HG03159 (cell line): ENCODE results near the gene C19orf38.
"Not testable (repeated sequence)": the region's sequence is repeated elsewhere in the genome, so short reads cannot be mapped to it uniquely, and the experiment has no call there.

Experiments
- ATAC-seq: cut with Tn5 transposase; IDR thresholded peaks from one replicate; pipeline ENCODE4 v1.9.1; 2021; ENCODE audit warnings: mild to moderate bottlenecking, moderate library complexity; ENCODE audit not compliant: unreplicated experiment

Gene C19orf38

DNA sequence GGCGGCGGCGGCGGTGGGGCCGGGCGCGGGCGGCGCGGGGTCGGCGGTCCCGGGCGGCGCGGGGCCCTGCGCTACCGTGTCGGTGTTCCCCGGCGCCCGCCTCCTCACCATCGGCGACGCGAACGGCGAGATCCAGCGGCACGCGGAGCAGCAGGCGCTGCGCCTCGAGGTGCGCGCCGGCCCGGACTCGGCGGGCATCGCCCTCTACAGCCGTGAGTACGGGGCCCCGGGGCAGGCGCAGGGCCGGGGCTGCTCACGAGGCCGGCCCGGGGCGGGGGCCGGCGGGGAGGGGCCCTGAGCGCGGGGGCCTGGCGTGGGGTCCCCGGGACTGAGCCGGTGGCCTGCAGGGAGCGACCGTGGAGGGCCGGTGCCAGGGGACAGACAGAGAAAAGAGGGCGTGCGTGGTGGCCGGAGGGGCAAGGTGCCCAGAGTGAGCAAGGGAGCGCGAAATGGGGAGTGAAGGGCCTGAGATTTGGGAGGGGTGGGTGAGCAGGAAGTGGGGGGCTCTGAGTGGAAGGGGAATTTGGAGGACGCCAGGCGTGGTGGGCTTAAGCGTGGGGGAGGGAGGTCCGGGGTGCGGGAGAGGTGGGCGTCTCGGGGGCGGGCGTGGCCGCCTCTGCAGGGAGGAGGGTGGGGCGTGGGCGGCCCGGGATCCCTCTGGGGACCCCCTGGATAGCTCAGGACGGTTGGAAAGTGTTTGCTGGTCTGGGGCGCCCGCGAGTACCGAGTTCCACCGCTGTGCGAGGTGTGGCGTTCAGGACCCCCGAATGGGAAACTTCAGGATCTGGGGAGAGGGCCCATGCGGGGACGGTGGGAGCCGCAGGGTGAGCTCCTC, 23.7 kb downstream of the C19orf38 start:
- peak; percentile 2 for ATAC-seq

DNA sequence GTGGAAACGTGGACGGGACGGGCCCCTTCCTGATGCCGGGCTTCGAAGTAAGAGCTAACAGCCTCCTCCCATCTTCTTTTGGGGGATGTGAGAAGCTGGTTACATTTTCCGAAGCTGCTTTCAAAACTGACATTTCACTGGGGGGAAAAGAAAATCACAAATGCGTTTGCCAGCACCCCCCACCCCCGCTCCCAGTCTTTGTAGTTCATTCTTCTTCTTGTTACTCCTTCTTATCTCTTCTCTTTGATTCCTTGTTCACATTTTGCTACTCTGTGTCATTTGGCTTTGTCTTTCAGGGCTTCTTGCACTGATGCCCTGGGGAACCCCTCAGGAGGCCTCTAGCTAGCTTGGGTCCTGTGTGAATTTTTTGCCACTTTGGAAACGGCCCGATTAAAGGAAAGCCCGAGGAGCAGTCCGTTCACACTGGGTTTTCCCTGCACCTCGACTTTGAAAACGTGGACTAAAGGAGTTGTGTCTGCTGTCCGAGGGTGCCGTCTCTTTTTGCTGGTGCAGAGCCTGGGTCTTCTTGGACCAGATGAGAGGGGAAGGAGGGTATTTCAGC, 24.4 kb downstream of the C19orf38 start:
- ATAC-seq: no peak

DNA sequence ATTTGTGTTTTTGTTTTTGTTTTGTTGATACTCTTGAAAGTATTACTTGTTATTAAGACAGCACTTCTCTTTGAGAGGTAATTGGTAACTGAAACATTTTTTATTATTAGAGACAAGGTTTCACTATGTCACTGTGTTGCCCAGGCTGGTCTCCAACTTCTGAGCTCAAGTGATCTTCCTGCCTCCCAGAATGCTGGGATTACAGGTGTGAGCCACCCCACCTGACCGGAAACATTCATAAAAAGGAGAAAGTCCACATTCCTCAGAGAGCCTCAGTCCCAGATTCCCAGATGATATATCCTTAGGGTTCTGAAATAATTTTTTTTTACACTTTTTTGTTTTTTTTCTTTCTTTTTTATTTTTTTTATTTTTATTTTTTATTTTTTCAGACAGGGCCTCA, 25.8 kb downstream of the C19orf38 start:
- ATAC-seq: no peak

- ATAC-seq: peak; percentile 46
These were observed 28.4 kb downstream of the C19orf38 start for GRCh38 chr19:10876459-10877240.

DNA sequence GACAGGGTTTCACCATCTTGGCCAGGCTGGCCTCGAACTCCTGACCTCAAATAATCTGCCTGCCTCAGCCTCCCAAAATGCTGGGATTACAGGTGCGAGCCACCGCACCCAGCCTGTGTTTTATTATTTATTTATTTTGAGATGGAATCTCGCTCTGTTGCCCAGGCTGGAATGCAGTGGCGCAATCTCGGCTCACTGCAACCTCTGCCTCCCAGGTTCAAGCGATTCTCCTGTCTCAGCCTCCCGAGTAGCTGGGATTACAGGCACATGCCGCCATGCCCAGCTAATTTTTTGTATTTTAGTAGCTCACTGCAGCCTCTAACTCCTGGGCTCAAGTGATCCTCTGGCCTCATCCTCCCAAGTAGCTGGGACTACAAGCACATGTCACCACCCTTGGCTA, 29.4 kb downstream of the C19orf38 start:
- ATAC-seq: not testable (repeated sequence)

- ATAC-seq: no peak
These were observed 30.0 kb downstream of the C19orf38 start for GRCh38 chr19:10878253-10878652.

DNA sequence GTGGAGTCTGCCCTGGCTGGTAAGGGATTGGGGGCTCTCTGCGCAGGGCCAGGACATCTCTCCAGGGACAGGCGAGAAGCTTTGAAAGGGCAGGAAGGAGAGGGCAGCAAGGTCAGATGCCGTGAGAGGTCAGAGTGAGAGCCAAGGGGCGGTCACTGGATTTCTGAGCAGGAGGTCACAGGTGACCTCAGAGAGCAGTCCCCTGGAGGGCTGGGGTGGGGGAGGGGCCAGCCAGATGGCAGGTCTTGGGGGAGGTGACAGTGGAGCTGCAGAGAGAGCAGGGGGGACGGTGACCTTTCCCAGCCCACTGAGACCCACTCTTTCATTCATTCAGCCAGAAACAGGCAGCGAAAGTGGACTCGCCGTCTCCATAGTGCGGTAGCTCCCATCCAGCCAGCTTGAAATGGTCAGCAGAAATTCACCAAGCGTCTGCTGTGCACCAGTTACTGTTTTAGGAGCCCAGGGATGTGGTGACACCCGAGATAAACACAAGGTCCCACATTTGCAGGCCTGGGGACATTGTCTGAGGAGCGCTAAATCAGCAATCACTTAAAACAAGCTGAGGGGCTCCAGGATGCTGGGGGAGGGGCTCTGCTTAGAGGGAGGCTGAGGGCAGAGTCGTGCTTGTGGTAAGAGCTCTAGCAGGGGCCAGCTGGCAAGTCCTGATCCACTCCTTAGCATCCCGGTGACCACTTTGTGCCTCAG, 33.3 kb downstream of the C19orf38 start:
- no peak for ATAC-seq

DNA sequence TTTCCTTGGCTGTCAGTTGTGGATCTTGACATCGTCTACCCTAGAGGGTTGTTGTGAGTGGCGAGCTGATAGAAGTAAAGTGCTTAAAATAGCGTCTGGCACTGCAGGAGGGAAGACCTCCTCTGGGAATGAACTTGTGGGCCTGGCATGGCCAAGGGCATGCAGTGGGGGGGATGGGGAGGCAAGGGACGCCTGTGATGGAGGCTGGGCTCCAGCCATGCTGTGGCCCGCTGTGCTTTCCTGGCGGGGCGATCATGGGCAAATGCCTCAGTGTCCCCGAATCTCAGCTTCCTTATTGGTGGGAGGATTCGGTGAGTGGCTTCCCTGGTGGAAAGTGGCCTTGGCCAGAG, 33.9 kb downstream of the C19orf38 start:
- ATAC-seq: no peak

DNA sequence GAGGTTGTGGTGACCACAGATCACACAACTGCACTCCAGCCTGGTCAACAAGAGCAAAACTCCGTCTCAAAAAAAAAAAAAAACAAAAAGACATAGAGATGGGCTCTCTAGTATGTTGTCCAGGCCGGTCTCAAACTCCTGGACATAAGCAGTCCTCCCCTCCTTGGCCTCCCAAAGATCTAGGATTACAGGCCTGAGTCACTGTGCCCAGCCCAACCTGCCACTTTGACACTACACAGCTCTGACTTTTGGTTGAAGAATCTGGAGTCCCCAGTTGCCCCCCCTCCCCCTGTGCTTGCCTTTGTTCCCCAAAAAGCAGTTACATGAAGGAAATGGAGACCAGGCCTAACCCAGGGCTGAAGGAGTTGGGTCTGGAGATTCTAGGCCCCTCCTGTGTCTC, 36.1 kb downstream of the C19orf38 start:
- ATAC-seq: no peak

- ATAC-seq: no peak
These were observed 37.3 kb downstream of the C19orf38 start for GRCh38 chr19:10885201-10886169.

DNA sequence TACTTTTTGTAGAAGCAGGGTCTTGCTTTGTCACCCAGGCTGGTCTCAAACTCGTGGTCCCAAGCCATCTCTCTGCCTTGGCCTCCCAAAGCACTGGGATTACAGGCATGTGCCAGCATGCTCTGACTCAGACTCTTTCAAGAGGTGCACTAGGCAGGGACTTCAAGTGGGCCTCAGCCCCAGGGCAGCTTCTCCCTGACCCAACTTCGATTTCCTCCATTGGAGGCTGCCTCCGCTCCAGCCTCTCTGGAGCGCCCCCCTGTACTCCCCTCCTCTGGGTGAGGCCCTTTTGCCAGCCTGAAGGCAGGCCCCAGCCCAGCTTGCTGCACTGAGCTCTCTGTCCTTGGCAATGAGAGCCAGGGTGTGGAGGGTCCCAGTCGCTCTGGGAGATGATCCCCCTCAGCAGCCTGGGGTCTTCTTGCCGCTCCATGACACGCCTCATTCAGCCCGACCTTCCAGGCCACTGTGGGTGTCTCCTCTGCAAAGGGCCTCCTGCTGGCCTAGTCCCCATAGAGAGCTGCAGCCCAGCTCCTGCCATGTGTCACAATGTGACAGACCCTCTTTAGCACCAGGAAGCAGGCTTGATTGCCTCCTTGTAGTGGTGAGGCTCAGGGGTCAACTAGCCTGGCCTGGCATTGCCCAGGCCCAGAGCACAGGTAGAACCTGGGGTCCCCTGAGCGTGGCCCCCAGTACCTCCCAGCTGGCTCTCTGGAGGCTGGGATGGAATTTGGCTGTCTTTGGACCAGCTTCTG, 39.6 kb downstream of the C19orf38 start:
- no peak for ATAC-seq

GRCh38 chr19:10888421-10888866, 40.2 kb downstream of the C19orf38 start:
- no peak for ATAC-seq

DNA sequence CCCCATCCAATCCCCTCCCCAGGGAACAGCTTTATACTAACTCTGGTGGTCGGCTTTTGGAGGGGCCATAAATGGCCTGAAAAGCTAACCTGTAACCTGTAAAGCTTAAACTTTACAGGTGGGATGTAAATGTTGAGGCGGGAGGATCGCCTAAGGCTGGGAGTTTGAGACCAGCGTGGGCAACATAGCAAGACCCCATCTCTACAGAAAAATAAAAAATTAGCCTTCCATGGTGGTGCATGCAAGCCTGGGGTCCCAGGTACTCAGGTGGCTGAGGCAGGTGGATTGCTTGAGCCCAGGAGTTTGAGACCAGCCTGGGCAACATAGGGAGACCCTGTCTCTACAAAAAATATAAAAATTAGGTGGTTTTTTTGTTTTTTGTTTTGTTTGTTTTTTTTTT, 41.7 kb downstream of the C19orf38 start:
- no peak for ATAC-seq

DNA sequence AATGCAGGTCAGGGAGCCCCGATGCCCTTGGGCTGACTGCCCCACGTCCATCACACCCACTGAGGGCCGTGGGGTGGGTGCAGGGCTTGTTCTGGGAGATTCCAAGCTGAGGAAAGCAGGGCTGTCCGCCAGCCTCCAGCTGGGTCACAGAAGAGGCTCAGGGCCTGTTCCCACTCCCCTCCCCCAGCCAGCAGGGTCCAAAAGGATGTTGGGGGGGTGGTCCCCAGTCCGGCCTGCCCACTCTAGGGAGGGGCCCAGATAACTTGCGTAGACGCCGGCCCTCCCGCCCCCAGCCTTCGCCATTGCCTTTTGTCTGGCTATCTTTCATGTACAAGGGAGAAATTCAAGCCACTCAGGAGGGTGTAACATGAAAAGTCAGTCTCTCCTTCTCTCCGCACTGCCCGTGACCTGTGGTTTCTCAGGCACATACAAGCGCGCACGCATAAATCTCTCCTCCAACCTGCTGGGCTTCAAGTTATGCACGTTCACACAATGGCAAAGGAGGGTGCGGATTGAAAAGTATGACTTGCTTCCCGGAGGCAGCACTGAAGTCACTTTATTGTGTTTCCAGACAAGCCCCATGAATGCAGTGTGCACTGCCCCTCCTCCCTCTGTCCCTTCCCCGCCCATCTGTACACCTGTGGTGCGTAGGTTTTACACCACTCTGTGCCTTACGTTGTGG, 43.3 kb downstream of the C19orf38 start:
- no peak for ATAC-seq

DNA sequence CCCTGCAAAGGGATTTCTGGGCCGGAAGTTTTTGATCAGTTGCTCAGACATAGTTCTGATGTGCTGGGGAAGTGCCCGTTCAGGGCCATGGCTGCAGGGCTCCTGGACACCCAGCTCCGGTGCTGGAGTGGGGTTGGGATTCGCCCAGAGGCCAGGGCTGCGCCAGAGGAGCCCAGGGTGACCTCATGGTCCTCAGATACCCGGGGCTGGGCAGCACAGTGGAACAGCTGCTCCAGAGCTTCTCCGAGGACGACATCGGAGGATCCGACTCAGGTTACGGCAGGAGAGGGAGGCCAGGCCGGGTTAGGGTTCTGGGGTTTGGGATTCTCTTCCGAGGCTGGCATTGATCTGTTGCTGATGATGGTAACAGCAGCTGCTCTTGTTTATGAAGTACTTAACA, 44.0 kb downstream of the C19orf38 start:
- no peak for ATAC-seq

- no peak for ATAC-seq
These were observed 46.6 kb downstream of the C19orf38 start for GRCh38 chr19:10894911-10895213.

- no peak for ATAC-seq
These were observed 47.1 kb downstream of the C19orf38 start for GRCh38 chr19:10895363-10895762.

GRCh38 chr19:10895920-10896319, 47.7 kb downstream of the C19orf38 start:
- no peak for ATAC-seq
